GM18907 (cell line): Measurements from ENCODE around the gene PYROXD2.

ENCODE experiments used
- ATAC-seq: cut with Tn5 transposase; IDR thresholded peaks from one replicate; pipeline ENCODE4 v1.9.1; 2021; ENCODE audit warnings: mild to moderate bottlenecking, moderate library complexity; ENCODE audit not compliant: unreplicated experiment

PYROXD2 gene

GRCh38 chr10:98416606-98417388 lies 1.8 kb upstream of the PYROXD2 start:
- ATAC-seq: no peak

GRCh38 chr10:98415731-98416119 lies 743 bp upstream of the PYROXD2 start:
- no peak for ATAC-seq

GRCh38 chr10:98414578-98414931 lies 427 bp downstream of the PYROXD2 start:
- peak; percentile 20 for ATAC-seq

- no peak for ATAC-seq
Observed at GRCh38 chr10:98411768-98412167, 3.2 kb downstream of the PYROXD2 start.

GRCh38 chr10:98411166-98411565 lies 3.8 kb downstream of the PYROXD2 start:
- ATAC-seq: no peak

GRCh38 chr10:98410759-98411158 lies 4.2 kb downstream of the PYROXD2 start:
- ATAC-seq: no peak

GRCh38 chr10:98410135-98410743 lies 4.7 kb downstream of the PYROXD2 start:
- no peak for ATAC-seq

GRCh38 chr10:98408799-98409198 lies 6.2 kb downstream of the PYROXD2 start:
- no peak for ATAC-seq

- no peak for ATAC-seq
Observed at GRCh38 chr10:98407744-98408241, 7.2 kb downstream of the PYROXD2 start.

- ATAC-seq: no peak
Observed at GRCh38 chr10:98407017-98407743, 7.8 kb downstream of the PYROXD2 start.

- ATAC-seq: no peak
Observed at GRCh38 chr10:98405422-98405821, 9.6 kb downstream of the PYROXD2 start.

- ATAC-seq: peak; percentile 62
Observed at GRCh38 chr10:98404571-98405359, 10.2 kb downstream of the PYROXD2 start.

GRCh38 chr10:98403812-98404504 lies 11.0 kb downstream of the PYROXD2 start:
- no peak for ATAC-seq

GRCh38 chr10:98402931-98403718 lies 11.9 kb downstream of the PYROXD2 start:
- no peak for ATAC-seq

- ATAC-seq: no peak
Observed at GRCh38 chr10:98402478-98402877, 12.5 kb downstream of the PYROXD2 start.

GRCh38 chr10:98400482-98400881 lies 14.5 kb downstream of the PYROXD2 start:
- no peak for ATAC-seq

GRCh38 chr10:98399784-98400183 lies 15.2 kb downstream of the PYROXD2 start:
- no peak for ATAC-seq

- no peak for ATAC-seq
Observed at GRCh38 chr10:98397089-98397600, 17.8 kb downstream of the PYROXD2 start.
